ENCODE measurements around the gene PSMB3.

DNA sequence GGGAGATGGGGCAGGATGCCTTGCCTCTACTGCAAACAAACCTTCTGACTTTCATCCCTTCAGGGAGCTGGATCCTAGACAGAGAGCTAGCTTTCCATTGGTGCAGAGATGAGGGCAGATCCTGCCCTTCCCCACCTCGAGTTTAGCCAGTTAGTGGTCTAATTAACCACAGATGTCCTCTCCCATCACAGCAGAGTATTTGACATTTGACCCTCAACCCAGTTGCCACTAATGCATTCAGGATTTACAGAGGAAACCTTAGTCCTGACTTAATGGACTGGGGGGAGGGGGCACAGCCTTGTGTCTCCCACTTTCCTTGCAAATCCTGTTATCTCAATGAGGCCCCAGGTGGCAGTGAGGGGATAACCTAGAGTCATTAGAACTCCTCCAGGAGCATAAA is 36.6 kb downstream of the PSMB3 start:
- no peak for TF ChIP-seq POLR2A (IDR thresholded peaks at IDR 0.05)
- TF ChIP-seq, protein P1, sequence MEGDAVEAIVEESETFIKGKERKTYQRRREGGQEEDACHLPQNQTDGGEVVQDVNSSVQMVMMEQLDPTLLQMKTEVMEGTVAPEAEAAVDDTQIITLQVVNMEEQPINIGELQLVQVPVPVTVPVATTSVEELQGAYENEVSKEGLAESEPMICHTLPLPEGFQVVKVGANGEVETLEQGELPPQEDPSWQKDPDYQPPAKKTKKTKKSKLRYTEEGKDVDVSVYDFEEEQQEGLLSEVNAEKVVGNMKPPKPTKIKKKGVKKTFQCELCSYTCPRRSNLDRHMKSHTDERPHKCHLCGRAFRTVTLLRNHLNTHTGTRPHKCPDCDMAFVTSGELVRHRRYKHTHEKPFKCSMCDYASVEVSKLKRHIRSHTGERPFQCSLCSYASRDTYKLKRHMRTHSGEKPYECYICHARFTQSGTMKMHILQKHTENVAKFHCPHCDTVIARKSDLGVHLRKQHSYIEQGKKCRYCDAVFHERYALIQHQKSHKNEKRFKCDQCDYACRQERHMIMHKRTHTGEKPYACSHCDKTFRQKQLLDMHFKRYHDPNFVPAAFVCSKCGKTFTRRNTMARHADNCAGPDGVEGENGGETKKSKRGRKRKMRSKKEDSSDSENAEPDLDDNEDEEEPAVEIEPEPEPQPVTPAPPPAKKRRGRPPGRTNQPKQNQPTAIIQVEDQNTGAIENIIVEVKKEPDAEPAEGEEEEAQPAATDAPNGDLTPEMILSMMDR (IDR thresholded peaks at IDR 0.05): no peak
